Measurements from ENCODE around the gene RASSF3. TPM values are rescaled to one million over a fixed set of nuclear protein-coding genes. Genes with fewer than 3 reads are reported as not detected.

The RASSF3 gene
- total and polyA plus RNA-seq, 7 donors, result 34.7 to 348 (median 143) TPM

- intact Hi-C loops (cut with DNase I), result no loop called here
- no peak for TF ChIP-seq POLR2A (IDR thresholded peaks at IDR 0.05)
- no peak for TF ChIP-seq CTCF (IDR thresholded peaks at IDR 0.05)
- no peak for TF ChIP-seq EP300 (IDR thresholded peaks at IDR 0.05)
- no peak for TF ChIP-seq POLR2AphosphoS5 (IDR thresholded peaks at IDR 0.05)
- peaks cover 0 to 13% (median 0%) of the 10 kb centered on the region in 4 donors for H3K36me3 ChIP-seq
- peaks cover 0 to 93% (median 76%) of the 10 kb centered on the region in 4 donors for H3K4me1 ChIP-seq
- 73 to 92% methylated on average over 5 of the region's 5 CpGs for WGBS, 2 donors
- no peak overlapping the region for H3K4me3 ChIP-seq
- H3K9me3 ChIP-seq, result no peaks in the 10 kb centered on the region
- H3K27ac ChIP-seq, result peak overlapping the region; percentile 79 to 92 (median 80)
- no peak for DNase-seq
- H3K27me3 ChIP-seq, result no peaks in the 10 kb centered on the region
Observed at GRCh38 chr12:64681200-64682052, 71.1 kb downstream of the RASSF3 start.

GRCh38 chr12:64682572-64683277 lies 72.4 kb downstream of the RASSF3 start:
- no peaks in the 10 kb centered on the region for H3K27me3 ChIP-seq
- H3K4me3 ChIP-seq, result no peak overlapping the region
- peaks cover 0 to 93% (median 76%) of the 10 kb centered on the region in 4 donors for H3K4me1 ChIP-seq
- DNase-seq, result peak; percentile 93
- H3K9me3 ChIP-seq, result no peaks in the 10 kb centered on the region
- peaks cover 0 to 13% (median 0%) of the 10 kb centered on the region in 4 donors for H3K36me3 ChIP-seq
- peak overlapping the region; percentile 79 to 92 (median 80) for H3K27ac ChIP-seq
- TF ChIP-seq POLR2A (IDR thresholded peaks at IDR 0.05), result no peak
- peak; percentile 97 to 99 (median 98) for TF ChIP-seq POLR2AphosphoS5 (IDR thresholded peaks at IDR 0.05)
- TF ChIP-seq EP300 (IDR thresholded peaks at IDR 0.05), result peak; percentile 96 to 99 (median 98)
- intact Hi-C loops (cut with DNase I), result no loop called here
- WGBS, 2 donors, result 64 to 68% methylated on average over 6 of the region's 6 CpGs

- no peak for DNase-seq
- TF ChIP-seq POLR2A (IDR thresholded peaks at IDR 0.05), result no peak
- TF ChIP-seq EP300 (IDR thresholded peaks at IDR 0.05), result no peak
- TF ChIP-seq CTCF (IDR thresholded peaks at IDR 0.05), result no peak
- TF ChIP-seq POLR2AphosphoS5 (IDR thresholded peaks at IDR 0.05), result no peak
- Histone ChIP-seq H3K9me3 (no peaks in the 10 kb centered on the region), H3K27ac (peak overlapping the region in 3 of 4 donors; percentile 79 to 92 (median 81)), H3K36me3 (peaks cover 0 to 13% (median 0%) of the 10 kb centered on the region in 4 donors), H3K4me1 (peaks cover 0 to 93% (median 76%) of the 10 kb centered on the region in 4 donors), H3K27me3 (no peaks in the 10 kb centered on the region), H3K4me3 (no peak overlapping the region)
- intact Hi-C loops (cut with DNase I), result loop anchor here (2.0 kb wide), 1 partner anchor 57 kb away; no protein-coding TSS in a partner anchor
- 85 to 88% methylated on average over 10 of the region's 10 CpGs for WGBS, 2 donors
Observed at GRCh38 chr12:64683816-64684543, 73.7 kb downstream of the RASSF3 start.

- no peak for DNase-seq
- 92 to 94% methylated on average over 6 of the region's 6 CpGs for WGBS, 2 donors
- H3K27me3 ChIP-seq, result no peaks in the 10 kb centered on the region
- H3K27ac ChIP-seq, result peak overlapping the region in 3 of 4 donors; percentile 79 to 92 (median 81)
- peaks cover 0 to 88% (median 69%) of the 10 kb centered on the region in 4 donors for H3K4me1 ChIP-seq
- intact Hi-C loops (cut with DNase I), result loop anchor here (2.0 kb wide), 1 partner anchor 58 kb away; no protein-coding TSS in a partner anchor
- TF ChIP-seq CTCF (IDR thresholded peaks at IDR 0.05), result no peak
- no peak for TF ChIP-seq POLR2AphosphoS5 (IDR thresholded peaks at IDR 0.05)
- no peak for TF ChIP-seq EP300 (IDR thresholded peaks at IDR 0.05)
- no peak for TF ChIP-seq POLR2A (IDR thresholded peaks at IDR 0.05)
- peaks cover 0 to 13% (median 0%) of the 10 kb centered on the region in 4 donors for H3K36me3 ChIP-seq
- no peak overlapping the region for H3K4me3 ChIP-seq
- no peaks in the 10 kb centered on the region for H3K9me3 ChIP-seq
Observed at GRCh38 chr12:64685050-64685449, 74.8 kb downstream of the RASSF3 start.

Measured in sigmoid colon (tissue), 7 donors.